Left renal pelvis (tissue), 4 donors: ENCODE results near the gene MRPL55. TPM values are rescaled to one million over a fixed set of nuclear protein-coding genes. Genes with fewer than 3 reads are reported as not detected.

Experiments
- DNase-seq, 4 donors: peaks; one replicate each; pipeline ENCODE4 v3.0.0-alpha.2; 2013; ENCODE audit warnings: low read depth in 4 of 4, low spot score in 3 of 4
- polyA plus RNA-seq, 4 donors: library from polyadenylated mRNA; unstranded; fragments of 120-200 nt; gene quantifications; one replicate each; pipeline ENCODE4 v1.2.1, GENCODE V29; 2013; ENCODE audit not compliant: insufficient read length in 4 of 4

MRPL55 gene
- polyA plus RNA-seq, 4 donors: 35.2 to 56.0 (median 39.1) TPM

GRCh38 chr1:228073857-228074545 is 35.1 kb downstream of the MRPL55 start:
- DNase-seq: no peak

- DNase-seq: no peak
These were observed 35.8 kb downstream of the MRPL55 start for GRCh38 chr1:228073061-228073856.

- DNase-seq: no peak
These were observed 36.4 kb downstream of the MRPL55 start for GRCh38 chr1:228072658-228073043.

- no peak for DNase-seq
These were observed 37.1 kb downstream of the MRPL55 start for GRCh38 chr1:228071839-228072657.

GRCh38 chr1:228070851-228071250 is 38.2 kb downstream of the MRPL55 start:
- DNase-seq: no peak

GRCh38 chr1:228070173-228070572 is 38.9 kb downstream of the MRPL55 start:
- DNase-seq: no peak

GRCh38 chr1:228068359-228068758 is 40.7 kb downstream of the MRPL55 start:
- no peak for DNase-seq

GRCh38 chr1:228066891-228067654 is 42.0 kb downstream of the MRPL55 start:
- no peak for DNase-seq

GRCh38 chr1:228066416-228066815 is 42.7 kb downstream of the MRPL55 start:
- no peak for DNase-seq

GRCh38 chr1:228065543-228066347 is 43.4 kb downstream of the MRPL55 start:
- no peak for DNase-seq

- no peak for DNase-seq
These were observed 44.2 kb downstream of the MRPL55 start for GRCh38 chr1:228064741-228065542.

GRCh38 chr1:228064296-228064695 is 44.8 kb downstream of the MRPL55 start:
- no peak for DNase-seq

- no peak for DNase-seq
These were observed 45.6 kb downstream of the MRPL55 start for GRCh38 chr1:228063251-228064191.

- DNase-seq: no peak
These were observed 46.3 kb downstream of the MRPL55 start for GRCh38 chr1:228062812-228063211.

GRCh38 chr1:228062085-228062791 is 46.9 kb downstream of the MRPL55 start:
- no peak for DNase-seq

GRCh38 chr1:228061411-228062084 is 47.6 kb downstream of the MRPL55 start:
- no peak for DNase-seq
